Left forelimb (tissue), 1 donor: ENCODE data around the gene TNP2.

Experiments
- DNase-seq: peaks from one replicate; pipeline ENCODE4 v3.0.0-alpha.2; 2018; ENCODE audit warnings: low spot score

Gene TNP2

DNA sequence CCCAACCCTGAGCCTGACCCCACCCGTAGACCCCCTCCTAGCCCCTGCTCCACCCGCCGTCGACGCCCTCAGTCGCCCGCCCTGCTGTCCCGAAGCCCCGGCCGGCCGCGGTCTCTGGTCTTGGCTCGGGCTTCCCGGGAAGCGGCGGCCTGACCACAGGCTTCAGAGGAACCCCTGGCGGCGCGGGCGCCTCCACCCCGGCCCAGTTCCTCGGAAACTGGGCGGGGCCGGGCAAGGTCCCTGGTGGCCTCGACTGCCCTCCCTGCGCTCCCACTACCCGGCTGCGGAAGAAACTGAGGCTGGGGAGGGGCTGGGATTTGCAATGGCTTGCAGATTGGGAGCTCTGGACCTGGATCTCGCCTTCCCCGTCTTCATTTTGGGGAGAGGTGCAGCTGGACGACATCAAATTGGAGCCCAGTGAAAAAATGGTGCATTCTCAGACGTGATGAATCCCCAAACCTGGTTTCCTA, 12.4 kb downstream of the TNP2 start:
- DNase-seq, result no peak

DNA sequence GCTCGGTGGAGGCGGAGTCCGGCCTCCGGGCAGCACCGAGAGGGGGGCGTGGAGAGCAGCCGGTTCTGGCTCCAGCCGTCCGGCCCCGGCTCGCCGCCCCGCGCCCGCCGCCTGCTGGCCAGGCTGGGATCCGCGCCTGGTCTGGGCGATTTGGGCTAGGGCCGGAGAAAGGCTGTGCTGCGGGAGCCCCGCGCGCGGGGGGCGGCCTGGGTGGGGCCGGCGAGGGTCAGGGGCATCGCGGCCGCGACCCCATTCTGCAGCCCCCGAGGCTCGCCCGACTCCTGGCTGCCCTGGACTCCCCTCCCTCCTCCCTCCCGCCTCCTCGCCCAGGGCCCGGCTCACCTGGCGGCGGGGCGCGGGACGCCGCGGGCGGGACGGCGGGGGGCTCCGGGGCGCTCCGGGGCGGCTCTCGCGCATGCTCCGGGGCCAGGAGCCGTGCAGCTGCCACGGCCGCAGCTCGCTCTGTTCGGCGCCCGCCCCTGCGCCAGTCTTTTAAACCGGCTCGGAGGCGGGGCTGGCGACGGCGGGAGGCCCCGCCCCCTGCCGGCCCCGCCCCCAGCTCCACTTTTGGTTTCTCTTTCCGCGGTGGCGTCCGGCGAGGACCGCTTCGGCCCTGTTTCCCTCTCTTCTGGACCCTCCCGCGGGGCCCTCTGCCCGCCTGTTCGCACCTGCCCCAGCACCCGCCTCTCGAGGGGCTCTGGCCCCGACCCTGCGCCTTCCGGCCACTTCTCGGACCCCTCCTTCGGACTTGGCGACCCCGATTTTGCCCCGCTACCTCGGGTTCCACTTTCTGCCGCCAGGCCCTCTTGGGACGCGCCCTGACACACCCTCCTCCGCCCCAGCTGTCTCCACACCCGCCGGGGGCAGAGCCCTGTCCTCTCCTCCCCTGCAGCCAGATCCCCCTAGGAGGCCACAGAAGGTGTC, 13.1 kb downstream of the TNP2 start, which contains the start of gene SOCS1:
SOCS1 (minus strand) TSS at position 468 of the 924 bp plus-strand sequence. CDS start 726 bp downstream, outside the sequence.
- peak; percentile 95 for DNase-seq

DNA sequence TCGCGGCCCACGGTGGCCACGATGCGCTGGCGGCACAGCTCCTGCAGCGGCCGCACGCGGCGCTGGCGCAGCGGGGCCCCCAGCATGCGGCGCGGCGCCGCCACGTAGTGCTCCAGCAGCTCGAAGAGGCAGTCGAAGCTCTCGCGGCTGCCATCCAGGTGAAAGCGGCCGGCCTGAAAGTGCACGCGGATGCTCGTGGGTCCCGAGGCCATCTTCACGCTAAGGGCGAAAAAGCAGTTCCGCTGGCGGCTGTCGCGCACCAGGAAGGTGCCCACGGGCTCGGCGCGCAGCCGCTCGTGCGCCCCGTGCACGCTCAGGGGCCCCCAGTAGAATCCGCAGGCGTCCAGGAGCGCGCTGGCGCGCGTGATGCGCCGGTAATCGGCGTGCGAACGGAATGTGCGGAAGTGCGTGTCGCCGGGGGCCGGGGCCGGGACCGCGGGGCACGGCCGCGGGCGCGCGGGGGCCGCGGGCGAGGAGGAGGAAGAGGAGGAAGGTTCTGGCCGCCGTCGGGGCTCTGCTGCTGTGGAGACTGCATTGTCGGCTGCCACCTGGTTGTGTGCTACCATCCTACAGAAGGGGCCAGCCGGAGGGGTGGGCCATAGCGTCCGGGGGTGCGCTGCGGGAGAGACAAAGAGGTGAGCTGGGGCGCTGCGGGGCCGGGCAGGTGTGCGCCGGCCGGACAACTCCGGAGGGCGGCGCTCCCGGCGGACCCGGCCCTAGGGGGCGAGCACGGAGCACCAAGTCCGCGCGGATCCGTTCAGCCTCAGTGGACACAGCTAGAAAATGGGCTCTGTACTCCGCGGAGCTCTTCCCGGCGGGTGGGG, 14.0 kb downstream of the TNP2 start:
- no peak for DNase-seq

- DNase-seq, result no peak
Observed at GRCh38 chr16:11253995-11254912, 14.9 kb downstream of the TNP2 start.

- no peak for DNase-seq
Observed at GRCh38 chr16:11253009-11253994, 15.8 kb downstream of the TNP2 start.

DNA sequence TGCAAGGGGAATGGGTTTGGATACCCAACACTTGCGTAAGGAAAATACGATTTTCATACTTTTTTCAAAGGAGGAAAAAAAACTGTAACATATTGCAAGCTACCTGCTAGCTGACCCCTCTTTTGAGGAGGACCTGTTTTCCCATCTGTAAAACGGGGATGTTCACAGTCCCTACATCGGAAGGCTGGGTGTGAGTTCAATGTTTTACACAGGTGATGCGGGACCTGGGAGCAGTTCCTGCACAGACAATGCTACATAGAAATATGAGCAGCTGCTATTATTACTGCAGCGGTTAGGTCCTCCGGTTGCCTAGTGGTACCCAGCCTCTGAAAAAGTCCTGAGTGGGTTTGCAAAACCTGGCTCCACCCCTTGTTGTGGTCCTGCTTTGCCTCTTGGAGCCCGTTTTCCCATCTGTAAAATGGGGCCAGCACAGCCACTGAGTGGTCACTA, 16.6 kb downstream of the TNP2 start:
- no peak for DNase-seq

GRCh38 chr16:11251525-11252481, 17.3 kb downstream of the TNP2 start:
- no peak for DNase-seq

- DNase-seq, result no peak
Observed at GRCh38 chr16:11250786-11251524, 18.2 kb downstream of the TNP2 start.

- DNase-seq, result no peak
Observed at GRCh38 chr16:11250091-11250785, 18.9 kb downstream of the TNP2 start.

DNA sequence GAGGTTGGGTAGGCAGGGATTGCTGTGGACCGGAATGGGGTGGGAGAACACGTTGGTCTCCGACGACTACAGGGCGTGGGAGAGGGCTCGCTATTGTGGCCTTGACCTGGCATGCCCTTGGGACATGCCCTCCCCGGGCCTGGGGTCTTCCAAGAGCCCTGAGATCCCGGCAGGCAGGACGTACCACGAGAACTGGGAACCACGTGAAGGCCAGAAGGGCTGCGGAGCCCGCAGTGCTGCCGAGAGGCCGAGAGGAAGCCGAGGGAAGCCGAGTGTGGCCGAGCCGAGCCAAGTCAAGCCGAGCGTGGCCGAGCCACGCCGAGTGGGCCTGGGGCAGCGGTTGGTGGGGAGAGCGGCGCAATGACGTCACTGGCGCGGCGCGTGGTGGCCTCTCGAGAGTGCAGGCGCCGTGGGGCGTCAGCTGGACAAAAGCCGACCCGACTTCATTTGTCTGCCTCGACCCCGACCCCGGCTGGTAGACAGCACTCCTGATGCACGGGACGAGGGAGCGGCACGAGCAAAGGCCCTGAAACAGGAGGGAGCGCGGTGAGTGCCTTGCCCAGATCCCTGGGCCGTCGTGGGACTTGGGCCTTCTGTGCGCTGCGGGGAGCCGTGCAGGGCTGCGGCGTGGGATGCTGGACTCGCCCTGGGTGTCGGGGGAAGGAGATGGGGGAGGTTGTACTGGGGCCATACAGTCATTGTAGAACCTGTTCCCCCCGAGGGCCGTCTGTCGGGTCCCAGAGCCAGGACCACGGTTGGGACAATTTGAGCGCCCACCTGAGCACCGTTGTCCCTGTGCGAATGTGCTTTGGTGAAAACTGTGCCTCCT, 19.7 kb downstream of the TNP2 start:
- no peak for DNase-seq

DNA sequence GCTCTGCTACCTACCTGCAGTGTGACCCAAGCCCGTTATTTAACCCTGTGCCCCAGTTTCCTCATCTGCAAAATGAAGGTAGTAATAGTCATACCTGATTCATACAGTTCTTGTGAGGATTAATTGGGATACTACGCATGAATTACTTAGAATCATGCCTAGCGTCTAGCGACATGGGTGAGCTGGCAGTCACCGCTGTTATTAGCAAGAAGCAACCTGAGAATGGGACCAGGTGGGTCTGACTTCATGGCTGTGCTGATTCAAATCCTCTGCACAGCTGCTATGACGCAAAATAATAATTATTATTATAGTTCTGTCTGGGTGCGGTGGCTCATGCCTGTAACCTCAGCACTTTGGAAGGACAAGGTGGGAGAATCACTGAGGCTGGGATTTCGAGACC, 21.0 kb downstream of the TNP2 start:
- no peak for DNase-seq

DNA sequence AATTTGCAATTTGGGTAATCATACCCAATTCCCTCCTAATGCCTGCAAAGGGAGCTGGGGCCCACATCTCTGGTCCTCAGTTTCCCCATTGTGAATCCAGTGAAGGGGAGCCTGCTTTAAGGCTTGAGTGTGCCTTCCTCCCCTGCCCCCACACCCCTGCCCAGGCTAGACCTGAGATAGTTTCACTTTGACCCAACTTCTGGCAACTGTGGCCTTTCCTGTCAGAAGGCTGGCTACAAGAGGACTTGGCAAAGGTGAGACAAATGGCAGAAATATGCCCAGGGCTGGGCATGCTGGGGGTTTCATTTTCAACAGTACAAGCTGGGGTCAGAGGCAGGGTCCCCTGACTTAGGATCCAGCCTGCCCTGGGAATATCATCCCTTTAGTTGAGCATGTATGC, 23.1 kb downstream of the TNP2 start:
- no peak for DNase-seq

GRCh38 chr16:11245222-11245737, 23.8 kb downstream of the TNP2 start:
- DNase-seq, result no peak

DNA sequence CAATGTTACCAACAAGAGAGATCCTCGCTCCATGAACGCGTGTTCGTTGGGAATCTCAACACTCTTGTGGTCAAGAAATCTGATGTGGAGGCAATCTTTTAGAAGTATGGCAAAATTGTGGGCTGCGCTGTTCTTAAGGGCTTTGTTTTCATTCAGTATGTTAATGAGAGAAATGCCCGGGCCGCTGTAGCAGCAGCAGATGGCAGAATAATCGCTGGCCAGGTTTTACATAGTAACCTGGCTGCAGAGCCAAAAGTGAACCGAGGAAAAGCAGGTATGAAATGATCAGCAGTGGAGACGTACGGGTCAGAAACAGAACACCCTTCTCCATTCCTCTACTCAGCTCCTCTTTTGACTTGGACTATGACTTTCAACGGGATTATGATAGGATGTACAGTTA, 26.5 kb downstream of the TNP2 start:
- no peak for DNase-seq

DNA sequence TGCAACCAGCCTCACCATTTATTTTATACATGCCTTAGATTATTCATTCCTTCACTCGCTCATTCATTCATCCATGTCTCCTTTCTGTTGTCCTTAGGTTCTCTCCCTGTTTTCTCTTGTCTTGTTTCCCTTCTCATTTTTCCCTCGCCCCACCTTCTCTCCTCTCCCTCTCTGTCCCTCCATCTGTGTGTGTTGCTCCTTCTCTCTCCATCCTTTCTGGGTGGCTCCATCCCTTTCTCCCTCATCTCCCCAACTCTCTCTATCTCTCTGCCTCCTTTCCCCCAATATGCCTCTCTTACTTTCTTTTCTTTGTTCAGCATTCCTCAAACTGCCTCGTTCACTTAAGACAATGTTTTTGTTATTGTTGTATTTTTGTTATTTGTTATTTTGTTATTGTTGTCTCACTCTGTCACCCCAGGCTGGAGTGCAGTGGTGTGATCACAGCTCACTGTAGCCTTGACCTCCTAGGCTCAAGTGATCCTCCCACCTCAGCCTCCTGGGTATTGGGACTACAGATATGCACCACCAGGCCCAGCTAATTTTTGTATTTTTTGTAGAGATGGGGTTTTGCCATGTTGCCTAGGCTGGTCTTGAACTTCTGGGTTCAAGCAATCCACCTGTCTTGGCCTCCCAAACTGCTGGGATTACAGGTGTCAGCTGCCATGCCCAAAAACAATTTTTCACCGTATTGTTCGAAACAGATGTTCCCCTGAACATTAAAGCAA, 27.5 kb downstream of the TNP2 start:
- no peak for DNase-seq
